Activated CD8-positive, alpha-beta memory T cell treated with anti-CD3 and anti-CD28 coated beads, Interleukin-2, amount 50 U/mL, for 4 hours (primary cell): Measurements from ENCODE around the gene SLC17A2.

ENCODE experiments used
- DNase-seq: peaks from one replicate; pipeline ENCODE4 v3.0.0-alpha.2; 2020

Gene SLC17A2

GRCh38 chr6:25916789-25917490 is 13.6 kb downstream of the SLC17A2 start:
- no peak for DNase-seq

DNA sequence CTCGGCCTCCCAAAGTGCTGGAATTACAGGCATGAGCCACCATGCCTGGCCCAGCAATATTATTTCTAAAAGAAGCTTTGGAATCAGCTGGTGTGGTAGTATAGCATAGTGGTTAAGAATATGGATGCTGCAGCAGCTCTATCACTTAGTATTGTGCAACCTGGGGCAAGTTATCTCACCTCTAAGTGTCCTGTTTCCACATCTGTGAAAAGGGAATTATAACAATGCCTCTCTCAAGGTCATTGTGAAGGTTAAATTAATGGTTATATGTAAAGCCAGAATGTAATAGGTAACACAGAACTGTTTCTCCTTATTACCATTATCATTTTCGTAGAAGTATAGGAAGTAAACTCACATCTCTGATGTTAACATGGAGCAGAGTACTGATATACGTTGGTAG is 14.2 kb downstream of the SLC17A2 start:
- no peak for DNase-seq

DNA sequence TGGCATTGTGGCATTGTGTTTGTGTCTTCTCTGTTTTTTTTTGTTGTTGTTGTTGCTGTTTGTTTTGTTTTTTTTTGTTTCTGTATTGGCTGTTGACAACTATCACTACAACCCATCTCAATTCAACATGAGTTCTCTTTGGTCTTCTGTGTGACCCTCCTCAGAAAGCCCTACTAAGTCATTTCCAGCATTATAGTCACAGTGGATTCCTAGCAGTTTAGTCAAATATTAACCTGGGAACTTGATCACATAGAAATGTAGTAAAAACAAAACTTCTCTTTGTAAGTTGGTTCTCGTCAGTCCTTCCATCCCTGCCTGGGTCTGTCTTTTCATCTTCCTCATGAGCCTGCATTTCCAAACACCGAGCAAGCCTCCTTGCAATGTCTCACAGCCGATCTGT is 16.8 kb downstream of the SLC17A2 start:
- no peak for DNase-seq

DNA sequence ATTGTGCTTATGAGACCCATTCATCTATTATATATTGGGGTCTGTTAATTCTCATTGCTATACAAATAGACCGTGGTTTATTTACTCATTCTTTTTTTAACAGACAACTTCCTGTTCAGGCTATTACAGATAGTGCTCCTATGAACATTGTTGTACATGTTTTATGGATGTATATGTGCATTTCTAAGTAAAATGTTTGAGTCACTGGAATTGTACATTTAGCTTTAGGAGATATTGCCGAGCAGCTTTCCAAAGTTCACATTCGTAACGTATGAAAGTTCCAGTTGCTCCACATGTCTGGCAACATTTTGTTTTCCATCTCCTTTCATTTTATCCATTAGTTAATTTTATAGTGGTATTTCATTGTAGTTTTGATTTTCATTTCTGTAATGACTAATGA is 19.1 kb downstream of the SLC17A2 start:
- DNase-seq, result no peak

- no peak for DNase-seq
These were observed 22.9 kb downstream of the SLC17A2 start for GRCh38 chr6:25907475-25908014.

DNA sequence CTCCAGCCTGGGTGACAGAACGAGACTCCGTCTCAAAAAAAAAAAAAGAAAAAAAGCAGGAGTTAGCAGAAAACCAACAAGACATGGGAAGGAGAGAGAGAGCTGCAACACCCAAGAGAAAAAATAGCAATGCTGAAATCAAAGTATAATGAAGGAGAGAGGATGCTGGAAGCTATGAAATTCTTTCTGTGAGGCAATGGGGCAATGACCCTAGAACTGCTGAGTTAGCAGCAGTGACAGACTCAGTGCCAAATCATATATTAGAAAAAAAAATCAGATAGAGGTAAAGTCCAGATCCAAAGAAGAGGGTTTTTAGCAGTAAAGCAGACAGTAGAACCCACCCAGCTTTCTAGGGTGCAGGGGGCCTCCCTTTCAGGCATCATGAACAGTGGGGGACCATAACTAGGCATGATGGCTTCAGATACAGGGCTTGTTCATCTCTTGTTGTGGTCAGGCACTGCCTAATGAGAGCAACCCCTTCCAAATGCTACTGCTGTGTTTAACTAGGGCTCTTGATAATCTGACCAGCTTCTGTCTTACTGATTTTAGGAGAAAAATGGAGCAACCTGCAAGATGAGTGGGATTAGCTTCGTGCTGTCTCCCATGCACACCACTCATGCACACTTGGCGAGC is 26.9 kb downstream of the SLC17A2 start:
- DNase-seq, result no peak

DNA sequence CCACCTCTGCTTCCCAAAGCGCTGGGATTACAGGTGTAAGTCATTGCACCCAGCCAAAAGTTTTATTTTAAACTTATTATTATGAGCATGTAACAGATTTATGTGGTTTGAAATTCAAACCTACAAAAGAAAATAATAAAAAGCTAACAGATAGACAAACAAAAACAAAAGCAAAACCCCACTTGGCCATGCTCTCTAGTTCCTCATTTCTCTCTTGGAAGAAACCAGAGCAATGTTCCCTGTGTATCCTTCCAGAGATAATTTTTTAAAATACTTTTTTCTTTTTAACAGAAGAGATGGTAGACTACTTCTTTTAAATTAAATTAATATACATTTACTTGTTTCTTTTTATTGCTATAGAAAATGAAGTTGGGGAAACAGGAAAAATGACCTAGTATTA is 28.4 kb downstream of the SLC17A2 start:
- DNase-seq, result no peak

GRCh38 chr6:25900843-25901242 is 29.6 kb downstream of the SLC17A2 start:
- DNase-seq, result no peak

DNA sequence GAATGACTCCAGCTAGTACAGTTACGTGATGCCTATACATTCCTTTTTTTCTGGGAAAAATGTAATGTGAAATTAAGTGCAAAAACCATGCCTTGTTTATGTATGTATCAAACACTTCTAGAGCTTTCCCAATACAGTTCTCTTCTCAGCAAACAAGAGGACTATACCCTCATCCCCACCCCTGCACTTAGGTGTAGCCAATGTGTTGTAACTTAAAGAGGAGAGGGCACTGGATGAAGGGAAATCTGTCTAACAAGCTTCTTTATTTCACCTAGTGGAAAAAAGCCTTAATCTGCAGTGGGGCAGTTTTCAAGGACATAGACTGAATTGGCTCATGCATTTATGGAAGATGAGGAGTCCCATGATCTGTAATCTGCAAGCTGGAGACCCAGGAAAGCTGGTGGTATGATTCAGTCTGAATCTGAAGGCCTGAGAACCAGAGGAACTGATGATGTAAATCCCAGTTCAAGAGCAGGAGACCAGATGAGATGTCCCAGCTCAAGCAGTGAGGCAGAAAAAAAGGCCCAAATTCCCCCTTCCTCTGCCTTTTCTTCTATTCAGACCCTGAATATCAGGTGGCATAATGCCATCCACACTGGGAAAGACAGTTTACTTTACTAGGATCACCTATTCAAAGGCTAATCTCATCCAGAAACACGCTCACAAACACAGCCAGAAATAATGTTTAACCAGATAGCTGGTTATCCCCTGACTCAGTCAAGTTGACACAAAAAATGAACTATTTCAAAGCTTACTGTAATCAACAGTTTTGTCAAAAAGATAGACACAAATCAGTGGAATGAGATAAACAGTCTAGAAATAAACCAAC is 30.7 kb downstream of the SLC17A2 start:
- DNase-seq, result no peak

DNA sequence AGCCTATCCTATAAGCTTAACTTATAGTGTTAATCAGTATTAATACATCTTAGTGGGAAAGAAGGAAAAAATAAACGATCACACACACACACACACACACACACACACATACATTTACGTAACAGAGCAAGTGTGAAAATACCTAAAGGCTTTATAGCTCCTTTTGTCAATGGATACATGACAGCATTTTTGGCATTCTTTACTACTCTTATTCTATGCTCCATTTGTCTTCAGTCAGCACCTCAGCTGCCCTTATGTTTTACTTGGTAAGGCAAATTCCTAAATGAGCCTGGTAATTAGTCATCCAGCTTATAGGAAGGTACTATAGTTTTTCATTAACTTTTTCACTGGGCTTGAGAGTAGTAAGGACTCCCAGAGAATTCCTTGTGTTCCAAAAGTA is 31.4 kb downstream of the SLC17A2 start:
- no peak for DNase-seq

GRCh38 chr6:25898289-25898977 is 32.1 kb downstream of the SLC17A2 start:
- no peak for DNase-seq

DNA sequence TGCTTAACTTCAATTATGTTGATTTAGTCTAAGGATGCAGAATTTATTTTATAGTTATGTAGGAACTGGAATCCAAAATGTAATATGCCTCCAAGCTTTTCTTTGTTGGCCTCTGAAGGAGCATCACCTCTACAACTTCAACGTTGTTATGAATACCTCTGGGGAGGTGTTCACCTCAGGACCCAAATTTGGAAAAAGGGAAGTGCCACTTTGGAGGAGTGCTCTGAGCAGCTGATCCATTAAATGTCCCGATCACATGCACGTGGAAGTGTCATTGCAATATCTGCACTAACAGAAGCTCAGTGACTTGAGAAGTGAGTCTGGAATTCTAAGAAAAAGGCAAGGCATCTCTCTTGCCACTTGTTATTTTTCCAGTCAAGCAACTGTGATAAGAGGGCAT is 34.2 kb downstream of the SLC17A2 start:
- DNase-seq, result no peak

GRCh38 chr6:25895771-25896170 is 34.7 kb downstream of the SLC17A2 start:
- DNase-seq, result no peak

- no peak for DNase-seq
These were observed 36.7 kb downstream of the SLC17A2 start for GRCh38 chr6:25893778-25894177.

DNA sequence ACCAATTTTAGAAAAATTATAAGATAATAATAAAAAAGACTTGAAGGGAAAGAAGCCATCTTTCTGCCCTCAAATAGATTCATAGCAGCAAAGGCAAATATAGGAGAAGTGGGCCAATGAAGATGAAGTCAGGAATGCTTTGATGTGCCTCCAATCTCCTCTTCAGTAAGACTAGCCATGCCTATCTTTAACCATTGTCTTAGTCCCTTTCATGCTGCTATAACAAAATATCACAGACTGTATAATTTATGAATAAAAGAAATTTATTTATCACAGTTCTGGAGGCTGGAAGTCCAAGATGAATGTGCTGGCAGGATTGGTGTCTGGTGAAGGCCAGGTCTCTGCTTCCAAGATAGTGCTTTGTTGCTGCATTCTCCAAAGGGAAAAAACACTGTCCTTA is 37.6 kb downstream of the SLC17A2 start:
- no peak for DNase-seq

DNA sequence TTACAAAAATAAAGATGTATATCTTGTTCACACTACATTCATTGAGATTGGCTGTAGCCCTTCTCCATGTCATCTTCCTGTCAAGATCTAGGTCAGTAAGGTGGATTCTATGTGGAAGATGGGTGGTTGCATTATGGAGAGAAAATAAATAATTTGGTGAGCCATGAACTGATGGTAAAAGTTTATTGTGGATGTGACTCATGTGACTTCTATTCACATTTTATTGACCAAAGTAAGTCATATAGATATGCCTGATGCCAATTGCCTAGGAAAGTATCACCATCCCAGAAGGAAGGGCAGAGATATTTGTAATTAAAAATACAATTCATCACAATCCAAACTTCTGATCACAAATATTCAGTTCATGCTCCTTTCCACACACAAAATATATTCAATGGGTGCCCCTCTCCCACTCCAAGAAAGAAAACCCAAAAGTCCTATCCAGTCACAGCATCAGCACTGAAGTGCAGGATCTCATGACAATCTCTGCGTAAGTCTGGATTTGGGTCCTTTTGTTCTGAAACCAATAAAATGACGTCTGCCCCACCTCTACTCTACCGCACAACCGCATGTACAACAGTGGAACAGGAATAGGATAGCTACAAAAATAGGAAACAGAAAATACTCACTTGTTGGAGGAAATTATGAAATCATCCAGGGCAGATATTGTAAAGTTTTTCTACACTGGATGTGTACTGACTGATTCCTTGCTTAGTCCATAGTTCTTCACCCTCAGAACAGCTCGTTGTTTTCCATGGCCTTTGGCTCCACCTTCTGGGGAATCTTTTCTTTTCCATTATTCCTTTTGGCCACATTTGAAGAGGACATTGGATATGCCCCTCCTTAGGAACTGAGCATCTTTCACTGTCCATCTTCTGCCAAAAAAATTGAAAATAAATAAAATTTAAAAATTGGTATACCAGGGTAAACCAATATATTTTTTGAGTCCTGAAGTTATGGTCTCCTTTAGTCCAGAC is 40.3 kb downstream of the SLC17A2 start:
- no peak for DNase-seq

- no peak for DNase-seq
These were observed 41.9 kb downstream of the SLC17A2 start for GRCh38 chr6:25888626-25889025.

- DNase-seq, result no peak
These were observed 44.4 kb downstream of the SLC17A2 start for GRCh38 chr6:25886066-25886465.

GRCh38 chr6:25883991-25884390 is 46.5 kb downstream of the SLC17A2 start:
- no peak for DNase-seq

DNA sequence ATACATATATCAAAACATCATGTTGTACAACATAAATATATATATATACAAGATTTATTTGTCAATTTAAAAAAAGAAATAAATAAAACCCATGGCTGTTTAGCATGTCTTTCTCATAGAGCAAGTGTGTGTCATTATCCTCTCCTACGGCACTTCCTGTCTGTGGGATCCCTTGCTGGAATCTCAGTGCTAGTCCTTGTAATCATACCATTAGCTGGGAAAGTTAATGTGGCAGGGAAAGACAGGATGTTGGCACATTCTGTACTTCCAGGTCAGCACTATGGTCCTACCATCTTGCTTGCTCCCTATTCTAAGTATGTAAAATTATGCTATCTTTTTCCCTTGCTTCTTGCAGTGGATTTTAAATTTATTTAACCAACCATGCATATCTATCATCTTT is 47.0 kb downstream of the SLC17A2 start:
- no peak for DNase-seq

DNA sequence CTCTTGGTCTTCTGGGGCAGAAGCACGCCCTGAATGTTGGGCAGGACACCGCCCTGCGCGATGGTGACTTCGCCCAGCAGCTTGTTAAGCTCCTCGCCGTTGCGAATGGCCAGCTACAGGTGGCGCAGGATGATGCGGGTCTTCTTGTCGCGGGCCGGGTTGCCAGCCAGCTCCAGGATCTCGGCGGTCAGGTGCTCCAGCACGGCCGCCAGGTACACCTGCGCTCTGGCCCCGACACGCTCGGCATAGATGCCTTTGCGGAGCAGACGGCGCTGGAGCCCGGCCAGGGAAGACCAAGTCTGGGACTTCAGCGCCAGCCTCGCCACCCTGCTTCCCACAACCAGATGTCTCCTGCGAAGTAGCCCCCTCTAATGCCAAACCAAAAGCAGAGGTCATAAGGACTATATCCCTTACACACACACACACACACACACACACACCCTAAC is 48.4 kb downstream of the SLC17A2 start:
- DNase-seq, result peak; percentile 41

- DNase-seq, result no peak
These were observed 49.9 kb downstream of the SLC17A2 start for GRCh38 chr6:25880601-25881000.
